NK-92 (cell line): ENCODE measurements around the gene TNIK.
"Not testable (repeated sequence)": the region's sequence is repeated elsewhere in the genome, so short reads cannot be mapped to it uniquely, and the experiment has no call there.

ENCODE experiments used
- DNase-seq: peaks from one replicate; lab custom pipeline; 2025; ENCODE audit not compliant: unreplicated experiment; lab: John Stamatoyannopoulos, UW

The TNIK gene

GRCh38 chr3:171317171-171317570 is 143.0 kb downstream of the TNIK start:
- DNase-seq, result no peak

- DNase-seq, result no peak
Observed at GRCh38 chr3:171315919-171316318, 144.3 kb downstream of the TNIK start.

GRCh38 chr3:171315101-171315500 is 145.1 kb downstream of the TNIK start:
- no peak for DNase-seq

GRCh38 chr3:171314341-171314740 is 145.9 kb downstream of the TNIK start:
- no peak for DNase-seq

GRCh38 chr3:171313702-171314101 is 146.5 kb downstream of the TNIK start:
- DNase-seq, result no peak

GRCh38 chr3:171312741-171313140 is 147.5 kb downstream of the TNIK start:
- DNase-seq, result no peak

- DNase-seq, result no peak
Observed at GRCh38 chr3:171311784-171312183, 148.4 kb downstream of the TNIK start.

- no peak for DNase-seq
Observed at GRCh38 chr3:171309906-171310359, 150.3 kb downstream of the TNIK start.

- no peak for DNase-seq
Observed at GRCh38 chr3:171307988-171308387, 152.2 kb downstream of the TNIK start.

- DNase-seq, result no peak
Observed at GRCh38 chr3:171307046-171307585, 153.1 kb downstream of the TNIK start.

- no peak for DNase-seq
Observed at GRCh38 chr3:171306631-171307030, 153.6 kb downstream of the TNIK start.

GRCh38 chr3:171305823-171306222 is 154.4 kb downstream of the TNIK start:
- not testable (repeated sequence) for DNase-seq

GRCh38 chr3:171304498-171304897 is 155.7 kb downstream of the TNIK start:
- not testable (repeated sequence) for DNase-seq

GRCh38 chr3:171304017-171304416 is 156.2 kb downstream of the TNIK start:
- not testable (repeated sequence) for DNase-seq

GRCh38 chr3:171301998-171302397 is 158.2 kb downstream of the TNIK start:
- no peak for DNase-seq

- DNase-seq, result no peak
Observed at GRCh38 chr3:171301002-171301401, 159.2 kb downstream of the TNIK start.

GRCh38 chr3:171297951-171298350 is 162.3 kb downstream of the TNIK start:
- no peak for DNase-seq

- DNase-seq, result no peak
Observed at GRCh38 chr3:171297207-171297606, 163.0 kb downstream of the TNIK start.

- DNase-seq, result no peak
Observed at GRCh38 chr3:171295484-171296373, 164.5 kb downstream of the TNIK start.

- no peak for DNase-seq
Observed at GRCh38 chr3:171293142-171293782, 166.9 kb downstream of the TNIK start.

GRCh38 chr3:171290680-171291079 is 169.5 kb downstream of the TNIK start:
- no peak for DNase-seq

GRCh38 chr3:171289291-171289690 is 170.9 kb downstream of the TNIK start:
- DNase-seq, result no peak
